GM12865 (cell line): Measurements from ENCODE around the gene LMF2.

Experiments
- DNase-seq: peaks from one replicate; pipeline ENCODE4 v3.0.0; 2010; ENCODE audit warnings: low read depth
- H3K4me3 ChIP-seq: 2 replicates; pipeline ENCODE4 v1.5.1; 2011; ENCODE audit warnings: mild to moderate bottlenecking, low read depth, low read length, control low read depth
- CTCF ChIP-seq: IDR thresholded peaks from 2 replicates; pipeline ENCODE4 v1.5.1; 2011; ENCODE audit warnings: low read length, control low read depth, low read depth, inconsistent platforms; ENCODE audit not compliant: insufficient read depth; ENCODE audit errors: missing control alignments

Gene LMF2

GRCh38 chr22:50516068-50516467 lies 8.6 kb upstream of the LMF2 start:
- DNase-seq, result no peak

GRCh38 chr22:50513175-50513574 lies 5.7 kb upstream of the LMF2 start:
- no peak for DNase-seq
- no peak overlapping the region for H3K4me3 ChIP-seq
- TF ChIP-seq CTCF, result no peak

More at GRCh38 chr22:50516068-50516467, 8.6 kb upstream of the LMF2 start:
- no peak for TF ChIP-seq CTCF
- H3K4me3 ChIP-seq, result no peak overlapping the region

- DNase-seq, result peak; percentile 13
- no peak for TF ChIP-seq CTCF
- peak overlapping the region; percentile 83 for H3K4me3 ChIP-seq
These were observed 1.4 kb upstream of the LMF2 start for GRCh38 chr22:50508897-50509296.

- TF ChIP-seq CTCF, result no peak
- peak within 1 kb of the TSS; percentile 88 for H3K4me3 ChIP-seq
- peak; percentile 99 for DNase-seq
These were observed 736 bp upstream of the LMF2 start, which contains the start of gene NCAPH2 for GRCh38 chr22:50507991-50508884. TSS of gene NCAPH2 (plus strand) at chr22:50508224. CDS start at chr22:50508338, 114 bp downstream.

- peak overlapping the region; percentile 88 for H3K4me3 ChIP-seq
- peak; percentile 29 for DNase-seq
- no peak for TF ChIP-seq CTCF
These were observed 686 bp downstream of the LMF2 start for GRCh38 chr22:50506611-50507420.

- DNase-seq, result peak; percentile 11
- peak overlapping the region; percentile 88 for H3K4me3 ChIP-seq
- no peak for TF ChIP-seq CTCF
These were observed 1.5 kb downstream of the LMF2 start for GRCh38 chr22:50505776-50506610.
